ENCODE results near the gene EFCC1.

GRCh38 chr3:129051871-129052340 is 50.8 kb downstream of the EFCC1 start:
- TF ChIP-seq ZBTB7A (IDR thresholded peaks at IDR 0.05; ENCODE audit: low read depth) = no peak
- TF ChIP-seq NFIC (IDR thresholded peaks at IDR 0.05) = no peak
- TF ChIP-seq EP300 (IDR thresholded peaks at IDR 0.05; ENCODE audit: borderline replicate concordance) = no peak
- TF ChIP-seq REST (IDR thresholded peaks at IDR 0.05; ENCODE audit: low read depth) = no peak
